ENCODE results near the gene TMEM130. TPM values are rescaled to one million over a fixed set of nuclear protein-coding genes. Genes with fewer than 3 reads are reported as not detected.

The TMEM130 gene
- polyA plus RNA-seq, 1 donor (not counting 4 experiments of a cell fraction or from before 2014, with no cell fraction given) = not detected

DNA sequence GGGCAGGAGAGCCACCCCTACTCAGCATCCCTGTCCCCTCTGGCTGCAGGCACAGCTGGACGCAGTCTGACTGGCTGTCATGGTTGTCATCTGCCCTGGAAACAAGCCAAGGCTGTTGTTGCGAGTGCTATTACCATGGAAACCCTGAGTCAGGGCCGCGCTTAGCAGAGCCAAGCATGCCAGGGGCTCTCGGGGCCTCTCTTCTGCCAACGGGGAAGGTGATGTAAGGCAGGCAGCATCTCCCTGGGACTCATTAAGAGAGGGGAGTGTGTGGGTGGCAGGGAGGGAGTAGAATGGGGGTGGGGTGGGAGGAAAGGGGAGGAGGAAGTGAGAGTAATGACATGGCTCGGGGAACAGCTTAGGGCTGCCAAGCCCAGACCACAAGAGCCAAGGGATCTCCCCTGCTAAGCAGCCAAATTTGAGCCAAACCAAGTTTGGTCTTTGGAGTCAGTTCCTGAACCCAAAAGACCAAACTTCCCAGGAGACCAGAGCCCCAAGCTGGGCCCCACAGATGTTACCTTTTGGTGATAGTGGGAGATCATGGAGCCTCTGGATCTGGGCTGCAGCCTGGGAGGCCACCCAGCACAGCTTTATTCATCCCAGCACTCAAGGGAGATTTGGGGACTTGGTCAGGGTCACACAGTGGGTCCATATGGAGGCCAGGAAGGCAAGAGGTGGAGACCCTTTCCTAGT, 67.6 kb downstream of the TMEM130 start:
- no peak for FAIRE-seq
- TF ChIP-seq EZH2 (IDR thresholded peaks at IDR 0.05; ENCODE audit: low read length) = no peak
- TF ChIP-seq, protein P1, sequence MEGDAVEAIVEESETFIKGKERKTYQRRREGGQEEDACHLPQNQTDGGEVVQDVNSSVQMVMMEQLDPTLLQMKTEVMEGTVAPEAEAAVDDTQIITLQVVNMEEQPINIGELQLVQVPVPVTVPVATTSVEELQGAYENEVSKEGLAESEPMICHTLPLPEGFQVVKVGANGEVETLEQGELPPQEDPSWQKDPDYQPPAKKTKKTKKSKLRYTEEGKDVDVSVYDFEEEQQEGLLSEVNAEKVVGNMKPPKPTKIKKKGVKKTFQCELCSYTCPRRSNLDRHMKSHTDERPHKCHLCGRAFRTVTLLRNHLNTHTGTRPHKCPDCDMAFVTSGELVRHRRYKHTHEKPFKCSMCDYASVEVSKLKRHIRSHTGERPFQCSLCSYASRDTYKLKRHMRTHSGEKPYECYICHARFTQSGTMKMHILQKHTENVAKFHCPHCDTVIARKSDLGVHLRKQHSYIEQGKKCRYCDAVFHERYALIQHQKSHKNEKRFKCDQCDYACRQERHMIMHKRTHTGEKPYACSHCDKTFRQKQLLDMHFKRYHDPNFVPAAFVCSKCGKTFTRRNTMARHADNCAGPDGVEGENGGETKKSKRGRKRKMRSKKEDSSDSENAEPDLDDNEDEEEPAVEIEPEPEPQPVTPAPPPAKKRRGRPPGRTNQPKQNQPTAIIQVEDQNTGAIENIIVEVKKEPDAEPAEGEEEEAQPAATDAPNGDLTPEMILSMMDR (optimal IDR thresholded peaks at IDR 0.05 in 1 of 3, IDR thresholded peaks at IDR 0.05 in 1 of 3, conservative IDR thresholded peaks at IDR 0.05 in 1 of 3; ENCODE audit: extremely low read depth in 1 of 3, insufficient read depth in 2 of 3, low read length in 3 of 3) = no peak
- dilution Hi-C loops (cut with MboI; ENCODE audit: extremely low pct_ligation_motif_present, low sequenced_read_pairs) = no loop called here

DNA sequence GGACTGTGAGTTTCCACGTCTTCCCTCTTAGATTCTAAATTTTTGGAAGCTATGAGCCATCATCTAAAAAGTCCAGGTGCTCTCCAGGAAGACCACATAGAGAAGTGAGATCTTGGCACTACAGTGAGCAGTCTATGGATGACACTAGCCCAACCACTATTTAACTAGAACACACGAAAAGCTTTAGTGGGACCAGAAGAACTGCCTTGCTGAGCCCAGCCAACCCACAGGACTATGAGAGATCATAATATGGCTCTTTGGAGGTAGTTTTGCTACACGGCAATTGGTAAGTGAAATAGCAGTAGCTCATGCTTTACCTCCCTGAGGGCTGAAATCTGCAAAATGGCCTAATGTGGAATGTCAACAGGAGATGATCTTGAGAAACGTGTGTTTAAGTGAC, 68.8 kb downstream of the TMEM130 start:
- no peak overlapping the region for H3K27ac ChIP-seq (ENCODE audit: control insufficient read depth, insufficient read depth, low read length)
- TF ChIP-seq EZH2 (IDR thresholded peaks at IDR 0.05; ENCODE audit: low read length) = no peak
- TF ChIP-seq, protein P1 (optimal IDR thresholded peaks at IDR 0.05 in 1 of 3, IDR thresholded peaks at IDR 0.05 in 1 of 3, conservative IDR thresholded peaks at IDR 0.05 in 1 of 3; ENCODE audit: extremely low read depth in 1 of 3, insufficient read depth in 2 of 3, low read length in 3 of 3) = no peak
- no peaks in the 10 kb centered on the region for H3K27me3 ChIP-seq (ENCODE audit: control insufficient read depth, extremely low read depth, insufficient read depth, low read length)
- no peaks in the 10 kb centered on the region for H3K79me2 ChIP-seq (ENCODE audit: control insufficient read depth, insufficient read depth, low read length)
- H3K4me3 ChIP-seq (ENCODE audit: control insufficient read depth in 2 of 3, extremely low read depth in 1 of 3, insufficient read depth in 2 of 3, low read depth in 1 of 3, low read length in 3 of 3) = no peak overlapping the region
- no peaks in the 10 kb centered on the region for H3K4me1 ChIP-seq (ENCODE audit: control insufficient read depth, extremely low read depth, insufficient read depth, low read length)
- H2AFZ ChIP-seq (ENCODE audit: control insufficient read depth, low read length) = no peak overlapping the region
- H3K9ac ChIP-seq (ENCODE audit: control insufficient read depth, extremely low read depth, insufficient read depth, low read length) = no peak overlapping the region
- FAIRE-seq (no peak), DNase-seq (ENCODE audit: low read depth, low spot score) (no peak)
- dilution Hi-C loops (cut with MboI; ENCODE audit: extremely low pct_ligation_motif_present, low sequenced_read_pairs) = no loop called here
- no peak overlapping the region for H3K4me2 ChIP-seq (ENCODE audit: control insufficient read depth, extremely low read depth, insufficient read depth, low read depth, low read length)
- no peaks in the 10 kb centered on the region for H3K9me3 ChIP-seq (ENCODE audit: control insufficient read depth, low read depth, low read length)
- no peaks in the 10 kb centered on the region for H3K36me3 ChIP-seq (ENCODE audit: control insufficient read depth in 2 of 2, extremely low read depth in 1 of 2, insufficient read depth in 2 of 2, low read length in 2 of 2)
- H3K9me1 ChIP-seq (ENCODE audit: control insufficient read depth, extremely low read depth, insufficient read depth, low read length) = no peaks in the 10 kb centered on the region
- no peaks in the 10 kb centered on the region for H4K20me1 ChIP-seq (ENCODE audit: control insufficient read depth, extremely low read depth, insufficient read depth, low read length)

More for the DNA sequence above, 67.6 kb downstream of the TMEM130 start:
- no peaks in the 10 kb centered on the region for H3K4me1 ChIP-seq (ENCODE audit: control insufficient read depth, extremely low read depth, insufficient read depth, low read length)
- no peaks in the 10 kb centered on the region for H3K9me1 ChIP-seq (ENCODE audit: control insufficient read depth, extremely low read depth, insufficient read depth, low read length)
- no peak overlapping the region for H2AFZ ChIP-seq (ENCODE audit: control insufficient read depth, low read length)
- H3K4me2 ChIP-seq (ENCODE audit: control insufficient read depth, extremely low read depth, insufficient read depth, low read depth, low read length) = no peak overlapping the region
- no peak for DNase-seq (ENCODE audit: low read depth, low spot score)
- H3K79me2 ChIP-seq (ENCODE audit: control insufficient read depth, insufficient read depth, low read length) = no peaks in the 10 kb centered on the region
- H4K20me1 ChIP-seq (ENCODE audit: control insufficient read depth, extremely low read depth, insufficient read depth, low read length) = no peaks in the 10 kb centered on the region
- no peaks in the 10 kb centered on the region for H3K36me3 ChIP-seq (ENCODE audit: control insufficient read depth in 2 of 2, extremely low read depth in 1 of 2, insufficient read depth in 2 of 2, low read length in 2 of 2)
- H3K4me3 ChIP-seq (ENCODE audit: control insufficient read depth in 2 of 3, extremely low read depth in 1 of 3, insufficient read depth in 2 of 3, low read depth in 1 of 3, low read length in 3 of 3) = no peak overlapping the region
- no peak overlapping the region for H3K9ac ChIP-seq (ENCODE audit: control insufficient read depth, extremely low read depth, insufficient read depth, low read length)
- H3K27ac ChIP-seq (ENCODE audit: control insufficient read depth, insufficient read depth, low read length) = no peak overlapping the region
- H3K27me3 ChIP-seq (ENCODE audit: control insufficient read depth, extremely low read depth, insufficient read depth, low read length) = no peaks in the 10 kb centered on the region
- H3K9me3 ChIP-seq (ENCODE audit: control insufficient read depth, low read depth, low read length) = no peaks in the 10 kb centered on the region
